Daoy (cell line): Measurements from ENCODE around the gene RPL15. TPM values are rescaled to one million over a fixed set of nuclear protein-coding genes. Genes with fewer than 3 reads are reported as not detected.
"Not testable (repeated sequence)": the region's sequence is repeated elsewhere in the genome, so short reads cannot be mapped to it uniquely, and the experiment has no call there.

Source experiments
- DNase-seq: peaks from one replicate; pipeline ENCODE4 v3.0.0-alpha.2; 2015; ENCODE audit warnings: low read depth
- total RNA-seq: library from RNA; depleted of rRNA; stranded (reverse); fragments of >200 nt; shearing (Covaris generic); gene quantifications from 2 replicates; pipeline ENCODE4 v1.2.3, GENCODE V29; 2014; rRNA removed

RPL15 gene
- total RNA-seq, result 1,947 and 2,616 TPM in 2 replicates

GRCh38 chr3:23916886-23917678, at the start of gene RPL15, which contains the start of gene NKIRAS1:
RPL15 (plus strand) TSS chr3:23917132; CDS start chr3:23917860, 728 bp downstream.
NKIRAS1 (minus strand) TSS chr3:23916990; CDS start chr3:23910904, 6,086 bp downstream.
- DNase-seq, result peak; percentile 96

DNA sequence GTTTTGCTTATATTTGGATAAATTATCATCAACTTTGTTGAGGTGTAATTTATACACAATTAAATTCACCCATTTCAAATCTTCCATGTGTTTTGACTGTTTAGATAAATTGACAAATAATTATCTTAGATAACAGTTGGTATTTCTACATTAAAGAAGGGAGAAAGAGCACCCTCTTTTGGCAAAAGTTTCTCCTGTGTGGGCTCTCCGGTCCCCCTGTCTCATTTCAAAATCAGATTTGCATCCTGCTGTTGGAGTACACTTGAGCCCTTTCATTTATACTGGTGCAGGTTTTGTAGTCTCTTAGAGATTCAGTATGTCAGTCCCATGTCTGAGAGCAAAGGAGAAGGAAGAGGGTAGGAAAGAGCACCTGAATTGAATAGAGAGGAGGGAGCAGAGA, 49.5 kb upstream of the RPL15 start:
- no peak for DNase-seq

DNA sequence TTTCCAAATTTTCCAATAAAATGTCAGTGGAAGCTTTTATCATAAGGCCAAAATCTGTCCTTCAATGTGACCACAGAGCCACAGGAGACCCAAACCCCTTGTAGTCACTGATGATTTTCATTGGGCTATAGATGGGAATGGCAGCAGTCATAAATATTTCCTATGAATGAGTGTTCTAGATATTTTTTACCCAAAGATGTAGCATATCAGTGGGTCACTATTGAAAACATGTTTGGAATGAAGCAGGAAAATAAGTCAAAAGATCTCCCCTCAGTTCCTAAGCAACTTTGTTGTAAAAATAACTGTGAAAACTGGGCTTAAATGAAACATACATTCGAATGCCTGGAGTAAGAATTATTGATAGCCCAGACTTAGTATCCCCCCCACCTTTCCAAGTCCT, 49.1 kb upstream of the RPL15 start:
- no peak for DNase-seq

- DNase-seq, result no peak
Observed at GRCh38 chr3:23869977-23870662, 46.8 kb upstream of the RPL15 start.

- not testable (repeated sequence) for DNase-seq
Observed at GRCh38 chr3:23870663-23871043, 46.3 kb upstream of the RPL15 start.

DNA sequence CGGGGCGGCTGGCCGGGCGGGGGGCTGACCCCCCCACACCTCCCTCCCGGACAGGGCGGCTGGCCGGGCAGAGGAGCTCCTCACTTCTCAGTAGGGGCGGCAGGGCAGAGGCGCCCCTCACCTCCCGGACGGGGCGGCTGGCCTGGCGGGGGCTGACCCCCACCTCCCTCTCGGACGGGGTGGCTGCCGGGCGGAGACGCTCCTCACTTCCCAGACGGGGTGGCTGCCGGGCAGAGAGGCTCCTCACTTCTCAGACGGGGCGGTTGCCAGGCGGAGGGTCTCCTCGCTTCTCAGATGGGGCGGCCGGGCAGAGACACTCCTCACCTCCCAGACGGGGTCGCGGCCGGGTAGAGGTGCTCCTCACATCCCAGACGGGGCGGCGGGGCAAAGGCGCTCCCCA, 45.6 kb upstream of the RPL15 start:
- not testable (repeated sequence) for DNase-seq

DNA sequence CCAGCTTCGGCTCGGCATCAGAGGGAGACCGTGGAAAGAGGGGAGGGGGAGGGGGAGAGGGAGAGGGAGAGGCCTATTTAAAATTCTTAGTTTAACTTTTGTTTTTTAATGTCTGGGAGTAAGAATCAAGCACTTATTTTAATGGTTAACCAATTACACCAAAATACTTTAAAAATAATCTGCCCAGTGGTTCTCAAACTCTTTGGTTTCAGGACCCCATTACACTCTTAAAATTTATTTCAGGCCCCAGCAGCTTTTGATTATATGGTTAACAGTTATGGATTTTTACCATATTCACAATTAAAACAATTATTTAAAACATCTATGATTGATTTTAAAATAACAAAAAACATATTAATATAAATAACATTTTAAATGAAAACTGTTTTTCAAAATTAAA, 44.6 kb upstream of the RPL15 start:
- DNase-seq, result no peak

DNA sequence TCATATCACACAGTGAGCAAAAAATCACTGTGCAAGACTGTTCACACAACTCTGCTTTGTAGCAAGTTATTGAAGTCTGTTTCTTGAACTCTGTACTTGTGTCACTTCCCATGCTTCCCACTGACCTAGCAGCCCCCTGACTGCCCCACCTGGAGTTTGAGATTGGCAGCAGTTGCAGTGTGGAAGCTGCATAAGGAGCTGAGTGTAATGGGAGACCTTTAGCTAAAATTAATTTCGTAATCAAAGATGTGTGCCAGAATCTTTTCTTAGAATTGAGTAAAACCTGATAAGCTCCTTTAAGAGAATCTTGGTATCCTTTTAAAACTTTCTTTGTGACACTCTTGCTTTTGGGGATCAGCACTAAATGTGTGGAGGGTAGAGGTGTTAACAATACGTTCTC, 43.0 kb upstream of the RPL15 start:
- DNase-seq, result no peak

GRCh38 chr3:23874359-23875112, 42.4 kb upstream of the RPL15 start:
- DNase-seq, result no peak

DNA sequence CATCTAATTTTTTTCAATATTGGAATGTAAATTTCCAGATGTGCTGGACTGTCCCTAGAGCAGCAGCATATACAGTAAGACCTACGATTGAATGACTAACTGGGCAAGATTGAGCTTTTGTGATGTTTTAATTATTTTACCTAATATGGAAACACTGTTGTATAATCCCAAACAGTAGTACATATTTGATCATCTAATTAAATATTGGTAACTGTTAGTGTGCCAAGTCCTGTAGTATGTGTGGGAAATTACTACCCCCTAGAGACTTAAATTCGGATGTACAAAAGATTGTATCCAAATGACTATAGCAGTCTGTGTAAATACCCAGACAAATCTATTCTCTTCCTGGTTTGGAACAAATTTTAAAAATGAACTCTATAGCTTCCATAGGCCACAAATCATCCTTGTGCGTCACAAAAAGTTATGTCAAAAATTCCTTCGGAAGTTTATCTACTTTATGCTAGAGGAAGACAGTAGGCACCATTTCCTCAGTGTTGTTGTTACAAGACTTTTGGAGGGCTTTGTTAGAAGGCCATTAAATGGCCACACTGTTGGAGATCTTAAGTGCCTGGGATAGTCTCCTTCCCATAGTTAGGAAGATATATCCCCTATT, 41.7 kb upstream of the RPL15 start:
- DNase-seq, result no peak

- DNase-seq, result no peak
Observed at GRCh38 chr3:23876923-23877322, 40.0 kb upstream of the RPL15 start.

- peak; percentile 77 for DNase-seq
Observed at GRCh38 chr3:23877329-23877980, 39.5 kb upstream of the RPL15 start.

- no peak for DNase-seq
Observed at GRCh38 chr3:23879485-23879884, 37.4 kb upstream of the RPL15 start.

DNA sequence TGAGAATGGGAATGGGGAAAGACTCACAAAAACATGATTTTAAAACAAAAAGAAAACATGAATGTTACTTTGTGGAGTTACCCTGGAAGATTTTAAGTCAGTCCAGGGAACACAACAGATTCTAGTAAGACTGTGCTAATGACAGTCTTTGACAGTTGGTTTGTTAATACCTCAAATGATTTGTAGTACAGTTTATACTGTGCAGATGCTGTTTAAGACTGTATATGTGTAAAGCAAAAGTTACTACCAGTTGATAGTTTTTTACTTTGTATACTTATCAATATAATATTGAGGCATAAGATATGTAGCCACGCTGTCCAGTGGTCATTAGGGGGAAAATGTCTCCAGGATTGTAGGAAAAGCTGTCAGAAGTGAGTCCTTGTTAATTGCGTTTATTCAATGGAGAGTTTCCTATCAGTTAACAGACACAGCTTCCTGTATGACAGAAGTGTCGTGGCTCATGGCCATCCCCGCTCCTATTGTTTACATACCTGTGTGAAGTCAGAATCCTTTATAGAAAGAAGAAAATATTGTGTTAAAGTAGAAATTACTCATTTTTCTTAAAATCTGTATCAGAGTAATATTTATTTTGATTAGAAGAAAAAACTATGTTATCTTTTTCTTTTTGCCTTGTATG, 36.1 kb upstream of the RPL15 start:
- DNase-seq, result no peak

GRCh38 chr3:23881993-23882392, 34.9 kb upstream of the RPL15 start:
- not testable (repeated sequence) for DNase-seq

GRCh38 chr3:23882487-23882918, 34.4 kb upstream of the RPL15 start:
- no peak for DNase-seq

DNA sequence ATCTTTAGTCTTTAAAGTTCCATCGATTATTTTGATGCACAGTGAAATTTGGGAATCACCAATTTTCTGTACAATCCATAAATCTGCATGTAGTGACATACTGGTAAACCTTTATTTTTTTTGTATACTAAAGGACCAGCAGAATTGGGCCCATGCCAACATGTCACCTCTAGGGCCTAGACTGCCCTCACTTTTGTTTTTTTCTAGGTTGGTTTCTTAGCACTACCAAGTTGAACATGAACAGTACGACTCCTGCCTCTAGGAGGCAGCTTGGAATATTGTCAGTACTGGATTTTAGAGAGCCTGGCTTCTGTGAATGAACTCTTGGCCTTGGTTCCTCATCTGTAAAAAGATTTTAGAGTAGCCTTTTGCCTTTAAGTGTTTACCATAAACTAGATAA, 32.5 kb upstream of the RPL15 start:
- DNase-seq, result no peak

DNA sequence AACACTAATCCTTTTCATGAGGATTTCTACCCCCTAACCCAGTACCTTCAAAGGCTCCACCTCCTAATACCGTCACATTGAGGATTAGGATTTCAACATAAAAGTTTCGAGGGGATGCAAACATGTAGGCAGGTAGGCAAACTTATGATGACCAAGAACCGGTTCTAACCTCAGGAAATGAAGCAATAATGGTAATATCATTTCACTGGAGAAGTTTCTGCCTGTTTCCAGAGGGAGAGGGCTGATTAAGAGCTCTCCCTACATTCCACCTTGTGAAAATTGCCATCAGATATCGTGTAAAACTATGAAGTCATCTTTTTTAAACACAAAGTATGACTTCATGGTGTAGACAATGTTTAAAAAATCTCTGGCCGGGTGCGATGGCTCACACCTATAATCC, 31.7 kb upstream of the RPL15 start:
- no peak for DNase-seq

- DNase-seq, result no peak
Observed at GRCh38 chr3:23886311-23886710, 30.6 kb upstream of the RPL15 start.

- DNase-seq, result peak; percentile 6
Observed at GRCh38 chr3:23888617-23889228, 28.2 kb upstream of the RPL15 start.
